HepG2 (cell line): Measurements from ENCODE around the gene GDF15.

Experiments used
- ATF1 ChIP-seq: IDR thresholded peaks from 2 replicates; pipeline ENCODE4 v1.6.1; 2016; ENCODE audit warnings: mild to moderate bottlenecking, control low read depth
- RFX3 ChIP-seq: IDR thresholded peaks from 2 replicates; pipeline ENCODE4 v1.6.1; 2016; ENCODE audit warnings: missing biosample characterization, missing genetic modification reagents
- RXRA ChIP-seq: sonication (generic); formaldehyde crosslinking; IDR thresholded peaks from 2 replicates; pipeline ENCODE4 v1.5.1; 2020; ENCODE audit warnings: missing genetic modification reagents
- TP53 ChIP-seq: sonication (generic); formaldehyde crosslinking; conservative IDR thresholded peaks from 2 replicates; pipeline ENCODE4 v1.4.0; 2020; ENCODE audit warnings: missing genetic modification reagents
- TF ChIP-seq, protein P1 (sequence below): sonication (generic); formaldehyde crosslinking; IDR thresholded peaks from 2 replicates; pipeline ENCODE4 v1.5.0; 2020; ENCODE audit warnings: mild to moderate bottlenecking, missing genetic modification reagents, moderate library complexity
- TF ChIP-seq, protein P2 (sequence below): sonication (generic); formaldehyde crosslinking; IDR thresholded peaks from 2 replicates; pipeline ENCODE4 v1.9.0; 2021; ENCODE audit warnings: mild to moderate bottlenecking, missing genetic modification reagents

DNA sequence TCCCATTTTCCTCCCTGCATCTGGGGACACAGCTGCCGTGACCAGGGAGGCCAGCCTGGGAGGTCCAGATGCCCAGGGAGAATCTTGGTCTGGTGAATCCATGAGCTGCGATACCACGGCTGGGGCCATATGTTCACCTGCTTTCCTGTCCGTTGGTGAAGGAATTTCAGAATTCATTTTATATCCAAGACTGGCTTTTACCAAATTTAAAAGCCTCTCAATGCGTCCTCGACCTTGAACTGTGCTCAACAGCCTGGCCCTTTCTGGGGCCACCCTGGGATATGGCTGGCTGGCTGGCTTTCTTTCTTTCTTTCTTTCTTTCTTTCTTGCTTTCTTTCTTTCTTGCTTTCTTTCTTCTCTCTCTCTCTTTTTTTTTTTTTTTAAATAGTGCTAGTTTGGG lies 22.2 kb upstream of the GDF15 start:
- TF ChIP-seq ATF1 (CRISPR knock-in tag), result no peak
- TF ChIP-seq, protein P1, sequence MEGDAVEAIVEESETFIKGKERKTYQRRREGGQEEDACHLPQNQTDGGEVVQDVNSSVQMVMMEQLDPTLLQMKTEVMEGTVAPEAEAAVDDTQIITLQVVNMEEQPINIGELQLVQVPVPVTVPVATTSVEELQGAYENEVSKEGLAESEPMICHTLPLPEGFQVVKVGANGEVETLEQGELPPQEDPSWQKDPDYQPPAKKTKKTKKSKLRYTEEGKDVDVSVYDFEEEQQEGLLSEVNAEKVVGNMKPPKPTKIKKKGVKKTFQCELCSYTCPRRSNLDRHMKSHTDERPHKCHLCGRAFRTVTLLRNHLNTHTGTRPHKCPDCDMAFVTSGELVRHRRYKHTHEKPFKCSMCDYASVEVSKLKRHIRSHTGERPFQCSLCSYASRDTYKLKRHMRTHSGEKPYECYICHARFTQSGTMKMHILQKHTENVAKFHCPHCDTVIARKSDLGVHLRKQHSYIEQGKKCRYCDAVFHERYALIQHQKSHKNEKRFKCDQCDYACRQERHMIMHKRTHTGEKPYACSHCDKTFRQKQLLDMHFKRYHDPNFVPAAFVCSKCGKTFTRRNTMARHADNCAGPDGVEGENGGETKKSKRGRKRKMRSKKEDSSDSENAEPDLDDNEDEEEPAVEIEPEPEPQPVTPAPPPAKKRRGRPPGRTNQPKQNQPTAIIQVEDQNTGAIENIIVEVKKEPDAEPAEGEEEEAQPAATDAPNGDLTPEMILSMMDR (CRISPR knock-in tag), result no peak
- no peak for TF ChIP-seq RFX3
- no peak for TF ChIP-seq TP53 (CRISPR knock-in tag)
- TF ChIP-seq RXRA (CRISPR knock-in tag), result no peak
- TF ChIP-seq, protein P2, sequence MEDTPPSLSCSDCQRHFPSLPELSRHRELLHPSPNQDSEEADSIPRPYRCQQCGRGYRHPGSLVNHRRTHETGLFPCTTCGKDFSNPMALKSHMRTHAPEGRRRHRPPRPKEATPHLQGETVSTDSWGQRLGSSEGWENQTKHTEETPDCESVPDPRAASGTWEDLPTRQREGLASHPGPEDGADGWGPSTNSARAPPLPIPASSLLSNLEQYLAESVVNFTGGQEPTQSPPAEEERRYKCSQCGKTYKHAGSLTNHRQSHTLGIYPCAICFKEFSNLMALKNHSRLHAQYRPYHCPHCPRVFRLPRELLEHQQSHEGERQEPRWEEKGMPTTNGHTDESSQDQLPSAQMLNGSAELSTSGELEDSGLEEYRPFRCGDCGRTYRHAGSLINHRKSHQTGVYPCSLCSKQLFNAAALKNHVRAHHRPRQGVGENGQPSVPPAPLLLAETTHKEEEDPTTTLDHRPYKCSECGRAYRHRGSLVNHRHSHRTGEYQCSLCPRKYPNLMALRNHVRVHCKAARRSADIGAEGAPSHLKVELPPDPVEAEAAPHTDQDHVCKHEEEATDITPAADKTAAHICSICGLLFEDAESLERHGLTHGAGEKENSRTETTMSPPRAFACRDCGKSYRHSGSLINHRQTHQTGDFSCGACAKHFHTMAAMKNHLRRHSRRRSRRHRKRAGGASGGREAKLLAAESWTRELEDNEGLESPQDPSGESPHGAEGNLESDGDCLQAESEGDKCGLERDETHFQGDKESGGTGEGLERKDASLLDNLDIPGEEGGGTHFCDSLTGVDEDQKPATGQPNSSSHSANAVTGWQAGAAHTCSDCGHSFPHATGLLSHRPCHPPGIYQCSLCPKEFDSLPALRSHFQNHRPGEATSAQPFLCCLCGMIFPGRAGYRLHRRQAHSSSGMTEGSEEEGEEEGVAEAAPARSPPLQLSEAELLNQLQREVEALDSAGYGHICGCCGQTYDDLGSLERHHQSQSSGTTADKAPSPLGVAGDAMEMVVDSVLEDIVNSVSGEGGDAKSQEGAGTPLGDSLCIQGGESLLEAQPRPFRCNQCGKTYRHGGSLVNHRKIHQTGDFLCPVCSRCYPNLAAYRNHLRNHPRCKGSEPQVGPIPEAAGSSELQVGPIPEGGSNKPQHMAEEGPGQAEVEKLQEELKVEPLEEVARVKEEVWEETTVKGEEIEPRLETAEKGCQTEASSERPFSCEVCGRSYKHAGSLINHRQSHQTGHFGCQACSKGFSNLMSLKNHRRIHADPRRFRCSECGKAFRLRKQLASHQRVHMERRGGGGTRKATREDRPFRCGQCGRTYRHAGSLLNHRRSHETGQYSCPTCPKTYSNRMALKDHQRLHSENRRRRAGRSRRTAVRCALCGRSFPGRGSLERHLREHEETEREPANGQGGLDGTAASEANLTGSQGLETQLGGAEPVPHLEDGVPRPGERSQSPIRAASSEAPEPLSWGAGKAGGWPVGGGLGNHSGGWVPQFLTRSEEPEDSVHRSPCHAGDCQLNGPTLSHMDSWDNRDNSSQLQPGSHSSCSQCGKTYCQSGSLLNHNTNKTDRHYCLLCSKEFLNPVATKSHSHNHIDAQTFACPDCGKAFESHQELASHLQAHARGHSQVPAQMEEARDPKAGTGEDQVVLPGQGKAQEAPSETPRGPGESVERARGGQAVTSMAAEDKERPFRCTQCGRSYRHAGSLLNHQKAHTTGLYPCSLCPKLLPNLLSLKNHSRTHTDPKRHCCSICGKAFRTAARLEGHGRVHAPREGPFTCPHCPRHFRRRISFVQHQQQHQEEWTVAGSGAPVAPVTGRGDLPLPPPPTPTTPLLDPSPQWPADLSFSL, result no peak
